SK-N-MC (cell line): ENCODE measurements around the gene CD3G.
"Not testable (repeated sequence)": the region's sequence is repeated elsewhere in the genome, so short reads cannot be mapped to it uniquely, and the experiment has no call there.

ENCODE experiments used
- DNase-seq: peaks from one replicate; pipeline ENCODE4 v3.0.0-alpha.2; 2011; ENCODE audit warnings: low read depth, low spot score
- H3K27ac ChIP-seq: fragments of 200-600 bp; sonication (generic); 2 replicates; pipeline ENCODE4 v1.5.1; 2016; ENCODE audit warnings: mixed run types
- H3K36me3 ChIP-seq: fragments of 200-600 bp; sonication (generic); 2 replicates; pipeline ENCODE4 v1.6.1; 2017; ENCODE audit warnings: antibody characterized with exemption, low read length, mixed read lengths; ENCODE audit not compliant: insufficient read depth
- H3K4me3 ChIP-seq: fragments of 200-600 bp; sonication (generic); 2 replicates; pipeline ENCODE4 v1.5.1; 2016
- H3K9ac ChIP-seq: fragments of 200-600 bp; sonication (generic); 2 replicates; pipeline ENCODE4 v1.8.0; 2017; ENCODE audit warnings: mixed run types, mixed read lengths; ENCODE audit not compliant: insufficient read length
- H3K9me3 ChIP-seq: fragments of 200-600 bp; sonication (generic); 2 replicates; pipeline ENCODE4 v1.6.1; 2017; ENCODE audit warnings: low read depth, mild to moderate bottlenecking, antibody characterized with exemption, low read length, moderate library complexity, mixed read lengths
- EZH2 ChIP-seq: fragments of 200-600 bp; sonication (generic); IDR thresholded peaks from one replicate; pipeline ENCODE4 v1.6.1; 2017; ENCODE audit warnings: antibody characterized with exemption
- FOXP2 ChIP-seq: optimal IDR thresholded peaks from 2 replicates; pipeline ENCODE3; 2011; ENCODE audit warnings: mild to moderate bottlenecking, moderate library complexity; ENCODE audit not compliant: insufficient read depth; ENCODE audit errors: extremely low read length, control extremely low read depth
- POLR2AphosphoS5 ChIP-seq: IDR thresholded peaks from 2 replicates; pipeline ENCODE4 v1.6.1; 2012; ENCODE audit warnings: mild to moderate bottlenecking, low read depth, low read length, borderline replicate concordance

Gene CD3G

GRCh38 chr11:118343981-118344515, at the start of gene CD3G:
CD3G (plus strand) TSS chr11:118344344; CDS start chr11:118344424, 80 bp downstream.
- no peaks in the 10 kb centered on the region for H3K36me3 ChIP-seq
- no peaks in the 10 kb centered on the region for H3K9me3 ChIP-seq
- H3K27ac ChIP-seq, result no peak within 1 kb of the TSS
- H3K9ac ChIP-seq, result no peak within 1 kb of the TSS
- TF ChIP-seq FOXP2 (no peak), POLR2AphosphoS5 (no peak), EZH2 (no peak)
- no peak for DNase-seq
- H3K4me3 ChIP-seq, result no peak within 1 kb of the TSS

- TF ChIP-seq FOXP2 (no peak), EZH2 (no peak), POLR2AphosphoS5 (no peak)
- H3K4me3 ChIP-seq, result no peak overlapping the region
- H3K9ac ChIP-seq, result no peak overlapping the region
- no peaks in the 10 kb centered on the region for H3K36me3 ChIP-seq
- H3K9me3 ChIP-seq, result no peaks in the 10 kb centered on the region
- H3K27ac ChIP-seq, result no peak overlapping the region
- no peak for DNase-seq
Measured at GRCh38 chr11:118295199-118295598, 48.9 kb upstream of the CD3G start.

- Histone ChIP-seq H3K9me3 (no peaks in the 10 kb centered on the region), H3K36me3 (no peaks in the 10 kb centered on the region), H3K9ac (no peak overlapping the region), H3K27ac (no peak overlapping the region), H3K4me3 (no peak overlapping the region)
- no peak for DNase-seq
- TF ChIP-seq FOXP2, result no peak
- TF ChIP-seq EZH2, result no peak
- TF ChIP-seq POLR2AphosphoS5, result no peak
Measured at GRCh38 chr11:118295815-118296454, 48.2 kb upstream of the CD3G start.

- Histone ChIP-seq H3K36me3 (no peaks in the 10 kb centered on the region), H3K4me3 (no peak overlapping the region), H3K9ac (no peak overlapping the region), H3K9me3 (no peaks in the 10 kb centered on the region), H3K27ac (no peak overlapping the region)
- TF ChIP-seq POLR2AphosphoS5 (no peak), EZH2 (no peak), FOXP2 (no peak)
- no peak for DNase-seq
Measured at GRCh38 chr11:118301600-118302195, 42.4 kb upstream of the CD3G start.

- H3K9ac ChIP-seq, result no peak overlapping the region
- no peak overlapping the region for H3K27ac ChIP-seq
- H3K9me3 ChIP-seq, result no peaks in the 10 kb centered on the region
- no peaks in the 10 kb centered on the region for H3K36me3 ChIP-seq
- no peak overlapping the region for H3K4me3 ChIP-seq
- no peak for DNase-seq
- TF ChIP-seq EZH2 (no peak), FOXP2 (no peak), POLR2AphosphoS5 (no peak)
Measured at GRCh38 chr11:118304227-118304567, 39.9 kb upstream of the CD3G start.

GRCh38 chr11:118304568-118305248, 39.4 kb upstream of the CD3G start, which contains the start of gene CD3E:
CD3E (plus strand) TSS chr11:118304730; CDS start chr11:118304953, 223 bp downstream.
- DNase-seq, result no peak
- Histone ChIP-seq H3K9ac (no peak within 1 kb of the TSS), H3K27ac (no peak within 1 kb of the TSS)

GRCh38 chr11:118305726-118306125, 38.4 kb upstream of the CD3G start:
- Histone ChIP-seq H3K4me3 (no peak overlapping the region), H3K9ac (no peak overlapping the region)
- TF ChIP-seq EZH2 (no peak), FOXP2 (no peak)

More at GRCh38 chr11:118304568-118305248, 39.4 kb upstream of the CD3G start, which contains the start of gene CD3E:
- Histone ChIP-seq H3K9me3 (no peaks in the 10 kb centered on the region), H3K36me3 (no peaks in the 10 kb centered on the region), H3K4me3 (no peak within 1 kb of the TSS)
- TF ChIP-seq EZH2 (no peak), FOXP2 (no peak), POLR2AphosphoS5 (no peak)

GRCh38 chr11:118306556-118306955, 37.6 kb upstream of the CD3G start:
- TF ChIP-seq EZH2 (no peak), FOXP2 (no peak), POLR2AphosphoS5 (no peak)
- Histone ChIP-seq H3K4me3 (no peak overlapping the region), H3K36me3 (no peaks in the 10 kb centered on the region), H3K27ac (no peak overlapping the region), H3K9ac (no peak overlapping the region), H3K9me3 (no peaks in the 10 kb centered on the region)
- no peak for DNase-seq

More at GRCh38 chr11:118305726-118306125, 38.4 kb upstream of the CD3G start:
- Histone ChIP-seq H3K9me3 (no peaks in the 10 kb centered on the region), H3K27ac (no peak overlapping the region), H3K36me3 (no peaks in the 10 kb centered on the region)
- DNase-seq, result no peak

- not testable (repeated sequence) for H3K9ac ChIP-seq, H3K36me3 ChIP-seq, H3K9me3 ChIP-seq, DNase-seq, H3K27ac ChIP-seq, H3K4me3 ChIP-seq
Measured at GRCh38 chr11:118308995-118309528, 35.1 kb upstream of the CD3G start.
